Embryonic facial prominence (tissue), 1 donor: ENCODE data around the gene KBTBD12.

Source experiments
- DNase-seq: peaks from one replicate; pipeline ENCODE4 v3.0.0-alpha.2; 2016; ENCODE audit errors: extremely low spot score

Gene KBTBD12

GRCh38 chr3:127985655-127986225 lies 70.7 kb downstream of the KBTBD12 start:
- no peak for DNase-seq

GRCh38 chr3:127986803-127987202 lies 71.8 kb downstream of the KBTBD12 start:
- no peak for DNase-seq

- DNase-seq = no peak
Observed at GRCh38 chr3:127987309-127987995, 72.4 kb downstream of the KBTBD12 start.

- DNase-seq = no peak
Observed at GRCh38 chr3:127988770-127989557, 73.9 kb downstream of the KBTBD12 start.

- DNase-seq = no peak
Observed at GRCh38 chr3:127990051-127990450, 75.0 kb downstream of the KBTBD12 start.

GRCh38 chr3:127990461-127990860 lies 75.4 kb downstream of the KBTBD12 start:
- no peak for DNase-seq

GRCh38 chr3:127991251-127991650 lies 76.2 kb downstream of the KBTBD12 start:
- no peak for DNase-seq

- no peak for DNase-seq
Observed at GRCh38 chr3:127991681-127992080, 76.6 kb downstream of the KBTBD12 start.

- DNase-seq = no peak
Observed at GRCh38 chr3:127992127-127992526, 77.1 kb downstream of the KBTBD12 start.

- no peak for DNase-seq
Observed at GRCh38 chr3:127994011-127994410, 79.0 kb downstream of the KBTBD12 start.

GRCh38 chr3:127997016-127997415 lies 82.0 kb downstream of the KBTBD12 start:
- DNase-seq = no peak

- no peak for DNase-seq
Observed at GRCh38 chr3:127997961-127998360, 82.9 kb downstream of the KBTBD12 start.

- DNase-seq = no peak
Observed at GRCh38 chr3:127998596-127998995, 83.6 kb downstream of the KBTBD12 start.

GRCh38 chr3:127999509-128000106 lies 84.6 kb downstream of the KBTBD12 start:
- DNase-seq = no peak

- DNase-seq = no peak
Observed at GRCh38 chr3:128001576-128001975, 86.5 kb downstream of the KBTBD12 start.

GRCh38 chr3:128004661-128005060 lies 89.6 kb downstream of the KBTBD12 start:
- DNase-seq = no peak

GRCh38 chr3:128006061-128007032 lies 91.3 kb downstream of the KBTBD12 start:
- DNase-seq = no peak

GRCh38 chr3:128007033-128007424 lies 92.0 kb downstream of the KBTBD12 start:
- no peak for DNase-seq

- DNase-seq = no peak
Observed at GRCh38 chr3:128009952-128010846, 95.2 kb downstream of the KBTBD12 start.

GRCh38 chr3:128011140-128011539 lies 96.1 kb downstream of the KBTBD12 start:
- DNase-seq = peak; percentile 51
